Stimulated activated naive CD8-positive, alpha-beta T cell treated with anti-CD3 and anti-CD28 coated beads, Interleukin-15, amount 100 ng/mL, for 72 hours (primary cell): Measurements from ENCODE around the gene SEMA6A.

Experiments
- ATAC-seq: fragments of 150-1000 bp; cut with Tn5 transposase; 2 replicates; pipeline ENCODE4 v1.10.0; 2021; ENCODE audit warnings: mild to moderate bottlenecking, moderate library complexity
- DNase-seq, 2 donors: peaks; one replicate each; pipeline ENCODE4 v3.0.0; 2021 to 2022
- H3K27ac Mint-ChIP-seq, 2 donors: one replicate each; pipeline ENCODE4 v1.8.0; 2022; ENCODE audit warnings: mild to moderate bottlenecking in 2 of 2, mixed read lengths in 2 of 2, moderate library complexity in 2 of 2
- H3K27me3 Mint-ChIP-seq: one replicate; pipeline ENCODE4 v1.8.0; 2022; ENCODE audit warnings: mixed read lengths
- H3K4me1 Mint-ChIP-seq: one replicate; pipeline ENCODE4 v1.8.0; 2022; ENCODE audit warnings: mild to moderate bottlenecking, mixed read lengths
- H3K4me3 Mint-ChIP-seq, 2 donors: one replicate each; pipeline ENCODE4 v1.8.0; 2022; ENCODE audit warnings: mild to moderate bottlenecking in 2 of 2, mixed read lengths in 2 of 2, moderate library complexity in 1 of 2
- H3K9me3 Mint-ChIP-seq, 2 donors: one replicate each; pipeline ENCODE4 v1.8.0; 2022; ENCODE audit warnings: mixed read lengths in 2 of 2

Gene SEMA6A

DNA sequence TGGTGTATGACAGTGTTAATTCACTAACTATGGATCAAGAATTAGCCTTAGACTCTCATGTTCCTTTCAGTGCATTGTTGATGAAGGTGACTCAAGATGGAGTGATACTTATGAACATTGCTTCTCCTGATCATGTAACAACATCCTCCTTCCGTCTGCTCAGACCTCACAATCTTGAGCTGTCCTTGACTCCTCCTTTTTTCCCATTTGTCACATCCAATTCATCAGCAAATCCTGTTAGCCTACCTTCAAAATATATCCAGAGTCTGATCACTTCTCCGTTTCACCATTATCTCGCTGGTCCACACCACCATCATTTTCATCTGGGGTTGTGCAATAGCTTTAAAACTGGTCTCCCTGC is 9.2 kb upstream of the SEMA6A start:
- no peak overlapping the region for H3K27ac Mint-ChIP-seq

DNA sequence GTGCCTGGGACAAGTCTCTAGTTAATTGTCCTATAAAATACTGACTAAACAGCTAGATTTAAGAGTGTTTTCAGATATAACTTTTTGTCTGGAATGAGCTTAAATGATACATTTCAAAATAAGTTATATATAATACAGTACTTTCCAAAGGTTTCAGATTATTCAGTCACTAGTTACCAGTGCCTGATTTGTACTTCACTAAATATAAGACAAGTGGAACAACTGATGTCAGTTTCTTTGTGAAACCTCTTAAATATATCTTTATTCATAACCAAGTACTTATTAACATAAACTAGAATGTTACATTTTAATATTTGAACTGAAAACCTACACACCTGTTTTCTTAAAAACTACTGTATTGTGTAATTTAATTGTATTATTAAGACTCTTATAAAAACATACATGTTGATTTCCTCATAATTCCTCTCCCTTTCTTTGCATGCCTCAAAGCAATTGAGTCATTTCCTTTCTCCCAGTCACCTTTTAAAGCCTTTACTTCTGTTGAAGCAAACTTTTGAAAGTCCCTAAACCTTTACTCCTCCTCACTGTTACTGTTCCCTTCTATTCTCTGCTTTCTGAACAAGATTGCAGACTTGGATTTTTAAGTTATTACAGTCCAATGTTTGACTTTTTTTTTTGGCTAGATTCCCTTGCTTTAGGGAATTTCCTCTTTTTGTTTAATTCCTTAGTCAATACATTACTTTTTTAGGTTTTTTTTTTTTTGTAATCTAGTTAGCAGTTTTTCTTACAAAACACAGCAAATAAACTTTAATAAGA is 8.7 kb upstream of the SEMA6A start:
- Mint-ChIP-seq H3K27ac (no peak overlapping the region), H3K9me3 (no peaks in the 10 kb centered on the region), H3K27me3 (peaks cover 61% of the 10 kb centered on the region), H3K4me3 (no peak overlapping the region), H3K4me1 (peaks cover 5% of the 10 kb centered on the region)
- no peak for DNase-seq
- ATAC-seq = no peak

More for the DNA sequence above, 9.2 kb upstream of the SEMA6A start:
- Mint-ChIP-seq H3K4me3 (no peak overlapping the region), H3K9me3 (no peaks in the 10 kb centered on the region), H3K4me1 (peaks cover 5% of the 10 kb centered on the region), H3K27me3 (peaks cover 55% of the 10 kb centered on the region)
- DNase-seq (no peak), ATAC-seq (no peak)

DNA sequence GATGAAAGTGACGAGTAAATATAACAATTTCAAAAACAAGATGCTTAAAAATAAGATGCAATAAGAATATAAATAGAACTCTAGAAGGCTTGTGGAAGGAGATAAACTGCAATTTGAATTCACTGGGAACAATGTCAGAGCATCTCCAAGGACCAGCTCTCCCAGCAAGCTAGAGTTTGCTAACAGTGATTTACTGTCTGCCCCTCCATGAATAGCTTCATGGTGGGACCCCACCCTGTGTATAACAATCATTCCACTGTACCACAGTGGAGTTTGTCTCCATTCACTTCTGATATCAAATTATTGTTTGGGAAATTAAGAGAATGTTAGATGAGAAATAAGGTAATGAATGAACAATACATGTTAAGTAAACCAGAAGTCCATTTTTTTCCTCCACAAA is 7.3 kb upstream of the SEMA6A start:
- Mint-ChIP-seq H3K4me3 (no peak overlapping the region), H3K27ac (no peak overlapping the region), H3K4me1 (peaks cover 13% of the 10 kb centered on the region), H3K27me3 (peaks cover 67% of the 10 kb centered on the region), H3K9me3 (no peaks in the 10 kb centered on the region)
- ATAC-seq (no peak), DNase-seq (no peak)

DNA sequence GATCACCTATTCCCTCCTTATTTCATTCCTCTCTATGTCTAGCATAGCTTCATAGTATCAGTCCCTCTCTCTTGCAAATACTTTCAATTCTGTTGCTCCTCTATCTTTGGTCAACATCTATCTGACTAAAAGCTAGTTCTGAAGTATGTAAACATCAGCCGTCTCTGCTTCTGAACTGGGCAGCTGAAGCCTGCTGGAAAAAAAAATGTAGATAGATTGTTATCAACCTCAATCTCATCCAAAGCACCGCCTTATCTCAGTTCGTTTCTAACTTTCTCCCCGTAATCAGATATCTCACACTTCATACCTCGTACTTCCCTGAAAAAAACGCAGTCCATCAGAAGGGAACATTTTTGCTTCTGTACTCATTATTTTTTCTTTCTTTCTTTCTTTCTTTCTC is 4.5 kb upstream of the SEMA6A start:
- no peak overlapping the region for H3K27ac Mint-ChIP-seq
- H3K9me3 Mint-ChIP-seq = no peaks in the 10 kb centered on the region
- peaks cover 40% of the 10 kb centered on the region for H3K4me1 Mint-ChIP-seq
- H3K4me3 Mint-ChIP-seq = no peak overlapping the region
- DNase-seq (no peak), ATAC-seq (no peak)
- peaks cover 87% of the 10 kb centered on the region for H3K27me3 Mint-ChIP-seq

DNA sequence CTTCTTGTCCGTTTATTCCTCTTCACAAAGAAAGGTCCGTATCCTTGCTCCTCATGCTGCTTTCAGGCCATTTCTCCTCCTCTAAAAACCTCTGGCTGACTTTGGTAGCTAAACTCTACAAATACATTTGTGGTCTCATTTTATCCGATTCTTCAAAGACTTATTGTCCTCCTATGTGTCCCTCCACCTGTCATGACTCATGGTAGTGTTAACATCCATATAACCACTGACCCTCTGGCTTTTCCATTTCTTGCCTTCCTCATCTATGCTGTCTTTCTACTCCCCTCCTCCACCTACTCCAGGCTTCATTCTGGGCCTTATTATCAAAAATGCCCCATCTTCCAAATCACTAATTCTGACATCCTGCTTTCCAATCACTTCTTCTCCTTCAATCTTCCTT is 4.1 kb upstream of the SEMA6A start:
- H3K4me1 Mint-ChIP-seq = peaks cover 44% of the 10 kb centered on the region
- H3K27me3 Mint-ChIP-seq = peaks cover 87% of the 10 kb centered on the region
- no peaks in the 10 kb centered on the region for H3K9me3 Mint-ChIP-seq
- DNase-seq (no peak), ATAC-seq (no peak)
- no peak overlapping the region for H3K4me3 Mint-ChIP-seq
- no peak overlapping the region for H3K27ac Mint-ChIP-seq

DNA sequence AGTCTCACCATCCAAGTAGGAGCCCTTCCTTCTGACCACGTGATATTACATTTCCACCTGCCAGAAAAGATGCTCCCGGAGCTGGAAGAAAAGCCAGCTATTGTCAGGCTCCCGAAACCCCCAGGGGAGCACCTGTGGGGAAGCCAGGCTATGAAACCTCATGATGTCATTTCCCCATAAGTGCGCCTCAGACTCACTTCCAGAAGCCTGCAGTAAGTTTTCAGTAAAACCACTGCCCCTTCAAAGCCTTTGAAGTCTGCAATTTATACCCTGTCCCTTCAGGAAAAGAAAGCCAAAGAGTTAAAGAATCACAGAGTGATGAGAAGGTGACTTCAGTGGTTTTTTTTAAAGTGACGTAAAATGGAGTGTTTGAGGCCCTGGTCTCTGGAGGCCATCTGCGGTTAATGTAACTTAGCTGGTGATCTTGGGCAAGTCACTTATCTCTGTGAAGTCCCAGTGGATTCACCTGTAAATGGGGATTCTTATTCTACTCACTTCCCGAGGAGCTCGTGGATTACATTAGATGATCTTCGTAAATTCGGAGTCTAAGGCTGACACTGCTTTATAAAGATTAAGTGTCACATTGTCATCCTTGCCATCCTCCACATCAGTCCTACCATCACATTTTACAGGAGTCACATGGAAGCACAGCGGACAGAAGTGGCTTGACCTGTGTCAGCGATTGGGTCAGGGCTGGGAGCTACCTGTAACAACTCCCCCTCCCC is 2.6 kb upstream of the SEMA6A start:
- H3K4me3 Mint-ChIP-seq = peak overlapping the region; percentile 37 to 49
- peak overlapping the region in 1 of 2 donors; percentile 35 for H3K27ac Mint-ChIP-seq
- H3K9me3 Mint-ChIP-seq = no peaks in the 10 kb centered on the region
- ATAC-seq (peak; percentile 85), DNase-seq (peak; percentile 28 to 63)
- H3K4me1 Mint-ChIP-seq = peaks cover 53% of the 10 kb centered on the region
- peaks cover 96% of the 10 kb centered on the region for H3K27me3 Mint-ChIP-seq

DNA sequence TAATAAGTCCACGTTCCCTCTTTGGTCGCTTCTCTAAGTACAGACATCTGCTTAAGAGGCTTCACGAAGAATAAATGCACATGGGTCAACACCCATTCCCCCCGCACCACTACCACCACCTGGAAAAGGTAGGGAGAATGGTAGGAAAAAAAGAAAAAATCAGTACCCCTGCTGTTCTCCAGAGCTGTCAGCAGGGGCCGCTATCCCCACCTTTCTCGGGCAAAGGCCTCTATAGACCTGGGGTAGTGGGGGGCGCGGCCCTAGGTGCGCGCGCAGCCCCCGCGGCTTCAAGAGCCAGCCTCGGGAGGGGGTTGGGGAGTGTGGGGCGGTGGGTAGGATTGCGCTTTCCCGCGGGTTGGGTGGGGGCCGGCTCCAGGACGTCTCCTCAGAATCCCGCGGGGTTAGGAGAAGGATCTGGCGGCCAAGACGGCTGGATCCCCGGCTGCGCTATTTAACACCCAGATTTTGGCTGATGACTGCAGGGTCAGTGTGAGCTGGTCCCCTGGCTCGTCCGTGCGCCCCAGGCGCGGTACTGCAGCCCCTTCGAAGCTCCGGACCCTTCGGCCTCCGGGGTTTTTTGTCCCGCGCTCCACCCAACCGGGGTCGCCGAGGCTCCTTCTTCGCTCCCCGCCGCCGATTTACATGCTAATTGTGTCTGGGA is 1.6 kb upstream of the SEMA6A start:
- DNase-seq = peak; percentile 54 to 71
- Mint-ChIP-seq H3K9me3 (no peaks in the 10 kb centered on the region), H3K27ac (no peak overlapping the region), H3K4me1 (peaks cover 54% of the 10 kb centered on the region), H3K4me3 (peak overlapping the region; percentile 89 to 97), H3K27me3 (peaks cover 100% of the 10 kb centered on the region)
- peak; percentile 70 for ATAC-seq

DNA sequence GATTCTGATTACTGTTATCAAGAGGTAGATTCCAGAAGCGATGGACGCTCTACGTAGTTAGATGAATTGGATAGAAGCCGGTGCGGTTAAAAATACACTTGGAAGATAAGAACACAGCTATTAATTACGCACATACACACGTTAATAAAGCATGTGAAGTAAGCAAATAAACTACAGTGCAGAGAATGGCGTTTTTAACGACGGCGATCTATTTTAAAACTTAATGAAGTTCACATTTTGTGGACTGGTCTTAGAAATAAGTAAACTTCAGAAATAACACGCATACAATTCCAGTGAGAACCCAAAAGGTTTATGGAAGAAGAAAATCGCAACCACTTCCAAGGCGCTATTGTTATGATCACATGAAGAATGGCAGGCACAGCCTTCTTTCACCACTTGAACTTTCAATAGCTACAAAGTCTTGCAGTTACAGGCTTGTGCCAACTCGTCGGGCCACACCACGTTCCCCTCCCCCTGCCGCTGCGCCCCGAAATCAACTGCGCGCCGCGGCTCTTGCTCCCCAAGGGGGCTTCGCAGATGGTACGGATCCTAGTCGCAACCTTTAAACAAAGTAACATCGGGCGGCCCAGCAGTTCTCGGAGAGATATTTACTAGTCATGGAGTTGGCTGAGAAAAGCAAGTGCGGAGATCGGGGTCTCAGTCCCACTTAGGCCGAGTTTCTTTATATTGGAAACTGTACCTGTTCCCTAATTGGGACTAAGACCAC is 866 bp upstream of the SEMA6A start:
- peak overlapping the region; percentile 89 to 97 for H3K4me3 Mint-ChIP-seq
- no peak overlapping the region for H3K27ac Mint-ChIP-seq
- H3K4me1 Mint-ChIP-seq = peaks cover 54% of the 10 kb centered on the region
- ATAC-seq (no peak), DNase-seq (peak; percentile 12 to 20)
- H3K9me3 Mint-ChIP-seq = no peaks in the 10 kb centered on the region
- H3K27me3 Mint-ChIP-seq = peaks cover 100% of the 10 kb centered on the region

DNA sequence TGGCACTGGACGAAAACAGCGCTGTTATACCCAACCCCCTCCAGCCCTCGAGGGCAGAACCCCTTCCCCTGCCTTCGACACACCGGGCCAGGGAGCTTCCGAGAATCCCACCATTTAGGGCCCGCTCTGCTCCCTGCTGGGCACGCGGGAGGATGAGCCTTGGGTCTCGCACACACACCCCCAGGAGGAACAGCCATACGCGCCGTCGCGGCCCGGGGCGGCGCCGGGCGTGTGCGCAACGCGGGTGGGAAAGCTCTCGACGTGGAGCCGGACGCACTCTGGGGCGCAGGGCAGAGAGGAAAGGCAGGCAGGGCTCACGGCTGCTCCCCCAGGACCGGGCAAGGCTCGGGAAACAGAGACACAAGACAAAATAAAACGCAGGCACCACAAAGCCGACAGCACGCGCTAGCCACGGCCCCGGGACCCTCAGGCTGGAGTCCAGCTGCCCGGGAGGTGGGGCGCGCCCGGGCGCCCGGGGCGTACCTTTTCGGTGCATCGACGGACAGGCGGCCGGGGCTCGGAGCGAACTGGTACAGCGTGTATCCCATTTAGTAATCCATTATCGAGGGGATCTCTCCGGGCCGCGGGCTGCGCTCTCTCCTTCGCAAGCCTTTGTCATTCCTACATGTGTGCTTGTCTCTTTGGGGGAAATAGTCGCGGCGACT is 789 bp downstream of the SEMA6A start:
- Mint-ChIP-seq H3K4me1 (peaks cover 54% of the 10 kb centered on the region), H3K27ac (peak overlapping the region in 1 of 2 donors; percentile 15), H3K9me3 (no peaks in the 10 kb centered on the region), H3K27me3 (peaks cover 100% of the 10 kb centered on the region), H3K4me3 (peak overlapping the region; percentile 89 to 97)
- peak; percentile 12 to 13 for DNase-seq
- ATAC-seq = no peak

DNA sequence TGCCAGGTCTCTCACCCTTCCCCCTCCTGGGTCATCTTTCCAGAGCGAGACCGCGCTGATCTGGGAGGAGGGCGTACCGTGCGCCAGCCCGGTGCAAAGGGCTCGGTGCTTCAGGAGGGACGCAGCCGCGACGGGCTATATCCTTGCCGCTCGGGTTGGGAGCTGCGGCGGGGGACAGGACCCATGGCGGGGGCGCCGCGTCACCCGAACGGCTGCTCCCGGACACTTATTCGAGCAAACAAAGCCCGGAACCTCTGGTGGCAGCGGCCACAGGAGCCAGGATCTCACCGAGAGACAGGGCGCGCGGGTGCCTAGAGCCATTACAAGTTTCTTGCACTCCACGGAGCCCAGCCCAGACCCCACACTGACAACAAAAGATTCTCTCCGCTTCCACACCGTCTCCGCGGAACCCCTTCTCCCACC is 1.3 kb downstream of the SEMA6A start:
- no peak for ATAC-seq
- Mint-ChIP-seq H3K27me3 (peaks cover 100% of the 10 kb centered on the region), H3K27ac (peak overlapping the region in 1 of 2 donors; percentile 15), H3K4me3 (peak overlapping the region; percentile 89 to 97), H3K4me1 (peaks cover 54% of the 10 kb centered on the region), H3K9me3 (no peaks in the 10 kb centered on the region)
- DNase-seq = peak; percentile 12 to 13

DNA sequence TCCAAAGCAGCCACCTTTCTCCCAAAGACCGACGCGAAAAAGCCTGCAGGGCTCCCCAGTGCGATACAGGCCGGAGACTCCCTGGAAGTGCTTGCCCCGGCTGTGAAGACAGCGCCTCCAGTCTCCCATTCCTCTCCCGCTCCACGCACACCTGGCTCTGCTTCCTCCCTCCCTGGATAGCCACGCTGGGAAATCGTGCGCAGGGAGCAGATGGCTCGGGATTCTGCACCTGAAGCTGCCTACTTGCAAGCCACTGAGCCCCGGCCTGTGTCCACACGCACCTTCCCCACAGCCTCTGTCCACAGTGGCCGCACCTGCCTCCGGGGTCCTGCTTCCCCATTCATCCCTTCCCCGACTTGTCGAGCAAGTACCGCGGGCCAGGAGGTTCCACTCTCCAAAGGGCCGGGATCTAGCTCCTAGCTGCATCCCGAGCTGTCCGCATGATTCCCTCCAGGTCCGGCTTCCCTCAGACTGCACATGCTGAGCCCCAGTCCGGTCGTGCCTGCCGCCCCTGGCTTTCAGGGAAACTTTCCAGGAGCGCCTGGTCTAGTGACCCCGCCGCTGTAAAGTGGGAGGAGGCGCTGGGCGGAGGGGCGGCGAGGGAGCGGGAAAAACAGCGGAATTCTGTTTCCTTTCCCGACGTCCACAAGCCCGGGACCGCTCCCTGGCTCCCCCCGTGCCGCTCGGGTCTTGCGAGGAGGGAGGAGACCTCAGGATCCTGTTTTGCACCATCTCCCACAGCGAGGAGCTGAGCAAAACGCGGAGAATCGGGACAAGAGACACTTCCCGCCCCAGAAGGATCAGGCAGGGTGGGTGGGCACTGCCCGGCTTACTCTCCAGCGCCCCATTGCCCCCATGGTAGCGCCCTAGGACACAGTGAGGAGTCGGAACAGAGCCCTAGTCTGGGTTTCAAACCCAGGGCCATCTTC is 2.0 kb downstream of the SEMA6A start:
- H3K9me3 Mint-ChIP-seq = no peaks in the 10 kb centered on the region
- no peak overlapping the region for H3K27ac Mint-ChIP-seq
- H3K4me1 Mint-ChIP-seq = peaks cover 53% of the 10 kb centered on the region
- ATAC-seq (no peak), DNase-seq (peak; percentile 2 to 12)
- H3K27me3 Mint-ChIP-seq = peaks cover 95% of the 10 kb centered on the region
- peak overlapping the region; percentile 89 to 97 for H3K4me3 Mint-ChIP-seq

DNA sequence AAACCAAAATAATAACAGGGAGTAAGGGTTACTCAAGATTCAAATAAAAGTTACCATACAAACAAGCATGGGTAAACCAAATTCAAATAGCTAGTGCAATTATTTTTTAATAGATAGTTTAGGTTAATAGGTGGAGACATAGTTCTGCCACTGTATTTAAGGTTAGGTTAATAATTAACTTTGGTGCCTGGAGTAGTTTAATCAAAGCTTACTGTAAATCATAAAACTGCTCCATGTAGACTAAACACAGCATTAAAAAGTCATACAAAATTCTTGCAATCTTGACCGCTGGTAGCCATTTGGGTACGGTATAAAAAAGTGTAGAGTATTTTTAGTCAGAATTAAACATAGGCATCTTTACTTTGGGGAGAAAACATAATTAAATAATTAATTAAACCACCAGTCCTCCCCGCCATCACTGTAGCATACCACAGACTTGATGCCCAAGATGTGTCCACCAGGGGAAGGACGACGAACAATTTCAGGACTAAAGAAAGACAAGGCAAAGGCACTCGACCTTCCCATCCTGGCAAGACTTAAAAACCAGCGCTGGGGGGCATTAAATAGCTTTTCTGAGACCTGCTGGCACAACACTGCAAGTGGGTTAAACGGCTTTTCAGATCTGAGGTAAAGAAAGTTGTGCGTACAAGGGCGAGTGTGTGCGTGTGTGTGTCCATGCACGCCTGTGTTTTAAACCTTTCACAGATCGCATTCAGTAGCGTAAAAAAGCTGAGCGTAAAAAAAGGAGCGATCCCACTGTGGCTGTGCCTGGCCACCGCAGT is 2.9 kb downstream of the SEMA6A start:
- DNase-seq (no peak), ATAC-seq (no peak)
- peaks cover 95% of the 10 kb centered on the region for H3K27me3 Mint-ChIP-seq
- peaks cover 44% of the 10 kb centered on the region for H3K4me1 Mint-ChIP-seq
- no peaks in the 10 kb centered on the region for H3K9me3 Mint-ChIP-seq
- no peak overlapping the region for H3K4me3 Mint-ChIP-seq
- H3K27ac Mint-ChIP-seq = no peak overlapping the region

DNA sequence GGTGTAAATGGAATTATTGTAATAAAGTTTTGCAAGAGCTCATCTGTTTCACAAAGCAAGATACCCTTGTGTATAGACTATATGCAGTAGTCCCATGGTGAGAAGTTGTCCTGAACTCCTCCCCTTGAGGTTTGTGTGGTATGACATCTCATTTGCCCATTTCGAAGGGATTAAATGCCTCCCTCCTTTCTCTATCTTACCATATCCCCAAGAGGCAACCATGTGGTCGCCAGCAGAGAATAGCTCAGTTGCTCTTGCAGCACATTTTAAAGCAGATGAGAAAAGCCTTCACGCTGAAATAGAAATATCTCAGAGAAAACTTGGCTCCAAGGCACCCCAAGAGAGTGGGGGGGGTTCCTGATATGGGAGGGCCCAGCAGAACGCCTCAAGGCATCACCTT is 4.6 kb downstream of the SEMA6A start:
- no peaks in the 10 kb centered on the region for H3K9me3 Mint-ChIP-seq
- H3K4me3 Mint-ChIP-seq = no peak overlapping the region
- no peak overlapping the region for H3K27ac Mint-ChIP-seq
- DNase-seq = no peak
- ATAC-seq = no peak
- peaks cover 79% of the 10 kb centered on the region for H3K27me3 Mint-ChIP-seq
- peaks cover 28% of the 10 kb centered on the region for H3K4me1 Mint-ChIP-seq
